Activated CD4-positive, alpha-beta memory T cell treated with anti-CD3 and anti-CD28 coated beads, Interleukin-2, amount 10 ng/mL, durations not matched to agents 7 days and 5 days (primary cell): Measurements from ENCODE around the gene PBX4. TPM values are rescaled to one million over a fixed set of nuclear protein-coding genes. Genes with fewer than 3 reads are reported as not detected.

Experiments
- CTCF ChIA-PET: fragments of 350-600 bp; sonication (Branson Sonifier 250); formaldehyde crosslinking; loops from one replicate; lab custom pipeline; 2021; ENCODE audit warnings: antibody characterized with exemption, inconsistent platforms; lab: Charles Lee
- POLR2A ChIA-PET: fragments of 350-600 bp; sonication (Branson Sonifier 250); formaldehyde crosslinking; loops from one replicate; lab custom pipeline; 2021; ENCODE audit warnings: antibody characterized with exemption; lab: Charles Lee
- DNase-seq: peaks from one replicate; pipeline ENCODE4 v3.0.0-alpha.2; 2020
- H3K27ac Mint-ChIP-seq: one replicate; pipeline ENCODE4 v1.8.0; 2021; ENCODE audit warnings: mild to moderate bottlenecking, mixed read lengths
- H3K27me3 Mint-ChIP-seq: one replicate; pipeline ENCODE4 v1.8.0; 2021; ENCODE audit warnings: mixed read lengths
- H3K36me3 Mint-ChIP-seq: one replicate; pipeline ENCODE4 v1.8.0; 2021; ENCODE audit warnings: low read depth, mixed read lengths
- H3K4me1 Mint-ChIP-seq: one replicate; pipeline ENCODE4 v1.8.0; 2021; ENCODE audit warnings: mixed read lengths
- H3K4me3 Mint-ChIP-seq: one replicate; pipeline ENCODE4 v1.8.0; 2021; ENCODE audit warnings: mild to moderate bottlenecking, mixed read lengths
- H3K9me3 Mint-ChIP-seq: one replicate; pipeline ENCODE4 v1.8.0; 2021; ENCODE audit warnings: mixed read lengths
- total RNA-seq, 2 experiments: library from RNA; stranded (reverse); gene quantifications; one replicate each; pipeline ENCODE4 v1.2.3, GENCODE V29; 2021

PBX4 gene
- total RNA-seq, 2 experiments from 2014 or later: 49.0 to 55.6 TPM

DNA sequence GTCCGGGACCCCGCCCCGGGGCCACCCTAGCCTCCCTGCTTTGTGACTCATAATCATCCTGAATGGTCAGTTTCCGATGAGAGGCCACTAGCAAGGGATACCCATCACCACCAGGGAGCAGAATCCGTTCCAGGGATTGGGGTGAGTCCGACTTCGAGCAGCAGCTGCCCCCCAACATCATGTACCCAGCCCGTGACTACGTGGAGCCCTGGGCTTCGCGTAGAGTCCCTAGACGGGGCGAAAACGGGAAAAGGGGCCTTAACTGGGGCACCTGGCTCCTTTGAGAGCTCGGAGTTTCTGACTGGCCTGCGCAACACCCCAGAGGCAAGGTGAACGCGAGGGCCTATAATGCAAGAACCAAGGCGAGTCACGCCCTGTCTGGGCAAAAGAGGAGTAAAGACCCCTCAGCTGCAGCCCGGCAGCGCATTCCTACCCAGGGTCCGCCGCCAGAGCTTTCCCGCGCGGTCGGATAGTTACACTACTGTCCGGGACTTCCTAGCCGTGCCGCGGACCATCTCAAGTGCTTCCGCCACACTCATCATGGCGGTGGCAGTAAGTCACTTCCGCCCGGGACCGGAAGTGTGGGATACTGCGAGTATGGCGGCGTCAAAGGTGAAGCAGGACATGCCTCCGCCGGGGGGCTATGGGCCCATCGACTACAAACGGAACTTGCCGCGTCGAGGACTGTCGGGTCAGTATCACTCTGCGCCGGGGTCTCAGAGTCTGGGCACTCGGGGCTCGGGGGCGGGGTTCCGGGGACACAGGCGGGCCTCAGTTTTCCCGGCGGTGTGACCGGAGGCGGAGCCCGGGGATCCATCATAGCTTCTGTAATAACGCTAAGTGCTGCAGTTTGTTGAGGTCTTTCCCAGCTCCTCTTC lies 102.6 kb downstream of the PBX4 start, which contains the start of gene NDUFA13:
Gene NDUFA13, plus strand, starts transcription at position 584 of the 878 bp plus-strand sequence. Its CDS starts 14 bp downstream, at position 598.
- CTCF ChIA-PET: interaction anchor here (0.7 to 2.3 kb wide), 8 partner anchors 16 to 158 kb away, joined by 3 to 11 read pairs (median 3); partner anchors contain the start of genes GATAD2A and GMIP
- H3K9me3 Mint-ChIP-seq: no peaks in the 10 kb centered on the region
- DNase-seq: peak; percentile 95
- H3K4me3 Mint-ChIP-seq: peak within 1 kb of the TSS; percentile 93
- H3K36me3 Mint-ChIP-seq: peaks cover 29% of the 10 kb centered on the region
- peak within 1 kb of the TSS; percentile 94 for H3K27ac Mint-ChIP-seq
- POLR2A ChIA-PET: interaction anchor here (0.6 to 3.0 kb wide), 39 partner anchors 8 to 908 kb away, joined by 3 to 29 read pairs (median 4); partner anchors contain the start of genes ATP13A1, GATAD2A, YJEFN3 and ZNF101
- H3K27me3 Mint-ChIP-seq: no peaks in the 10 kb centered on the region
- peaks cover 33% of the 10 kb centered on the region for H3K4me1 Mint-ChIP-seq

GRCh38 chr19:19514881-19515641 lies 103.4 kb downstream of the PBX4 start, which contains the start of gene TSSK6:
TSSK6 (minus strand) TSS chr19:19515548; CDS start chr19:19515427, 121 bp downstream.
- peak within 1 kb of the TSS; percentile 93 for H3K4me3 Mint-ChIP-seq
- no peaks in the 10 kb centered on the region for H3K27me3 Mint-ChIP-seq
- no peak for DNase-seq
- H3K9me3 Mint-ChIP-seq: no peaks in the 10 kb centered on the region
- CTCF ChIA-PET: interaction anchor here (0.7 to 2.3 kb wide), 4 partner anchors 17 to 147 kb away, joined by 3 to 11 read pairs (median 4); partner anchors contain the start of gene GATAD2A
- POLR2A ChIA-PET: interaction anchor here (0.7 to 3.0 kb wide), 27 partner anchors 8 to 909 kb away, joined by 3 to 29 read pairs (median 5); partner anchors contain the start of genes ATP13A1, YJEFN3, ZNF101 and ZNF253
- peak within 1 kb of the TSS; percentile 94 for H3K27ac Mint-ChIP-seq
- peaks cover 23% of the 10 kb centered on the region for H3K36me3 Mint-ChIP-seq
- H3K4me1 Mint-ChIP-seq: peaks cover 27% of the 10 kb centered on the region

DNA sequence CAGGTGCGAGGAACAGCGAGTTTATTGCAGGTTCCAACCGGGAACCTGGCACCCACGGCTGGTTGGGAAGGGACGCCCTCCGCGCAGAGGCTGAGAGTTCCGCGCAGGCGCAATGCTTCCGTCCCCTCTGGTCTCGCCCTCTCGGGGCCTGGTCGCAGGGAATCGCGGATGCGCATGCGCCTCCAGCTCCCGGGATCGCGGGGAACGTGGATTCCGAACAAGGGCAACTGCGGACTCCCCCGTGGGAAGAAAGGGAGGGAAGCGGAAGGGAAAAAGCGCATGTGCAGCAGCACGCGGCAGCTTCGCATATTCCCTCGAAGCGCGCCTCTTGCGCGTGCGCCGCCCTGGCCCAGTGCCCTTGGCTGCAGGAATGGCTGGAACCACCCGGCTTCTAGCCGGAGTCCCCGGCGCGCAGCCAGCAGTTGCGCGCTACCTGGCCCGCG lies 104.3 kb downstream of the PBX4 start:
- DNase-seq: no peak
- no peak overlapping the region for H3K27ac Mint-ChIP-seq
- peaks cover 21% of the 10 kb centered on the region for H3K4me1 Mint-ChIP-seq
- CTCF ChIA-PET: interaction anchor here (0.6 kb wide), 1 partner anchor 1306 kb away, joined by 3 read pairs; no protein-coding TSS in a partner anchor
- H3K4me3 Mint-ChIP-seq: no peak overlapping the region
- POLR2A ChIA-PET: interaction anchor here (1.3 kb wide), 1 partner anchor 91 kb away, joined by 3 read pairs; no protein-coding TSS in a partner anchor
- no peaks in the 10 kb centered on the region for H3K9me3 Mint-ChIP-seq
- H3K36me3 Mint-ChIP-seq: peaks cover 17% of the 10 kb centered on the region
- H3K27me3 Mint-ChIP-seq: no peaks in the 10 kb centered on the region

GRCh38 chr19:19513682-19514081 lies 104.8 kb downstream of the PBX4 start:
- peak overlapping the region; percentile 13 for H3K4me3 Mint-ChIP-seq
- H3K4me1 Mint-ChIP-seq: peaks cover 18% of the 10 kb centered on the region
- H3K27ac Mint-ChIP-seq: no peak overlapping the region
- peaks cover 14% of the 10 kb centered on the region for H3K36me3 Mint-ChIP-seq
- no peaks in the 10 kb centered on the region for H3K27me3 Mint-ChIP-seq
- ChIA-PET CTCF (interaction anchor here (0.6 kb wide), 1 partner anchor 1305 kb away, joined by 3 read pairs; no protein-coding TSS in a partner anchor), POLR2A (no interaction called here)
- DNase-seq: no peak
- no peaks in the 10 kb centered on the region for H3K9me3 Mint-ChIP-seq

Other genes starting within 250 kb of the PBX4 start
- 100 to 1,000 TPM; 109 to 113 TPM for gene GATAD2A, start 213.0 kb downstream of the PBX4 start, total RNA-seq
- gene TSSK6, start 103.1 kb downstream of the PBX4 start, total RNA-seq: 1 to 10 TPM; 5.3 to 5.7 TPM
- 100 to 1,000 TPM; 371 to 388 TPM for gene NDUFA13, start 102.5 kb downstream of the PBX4 start, total RNA-seq
- 1 to 10 TPM; 8.2 to 8.7 TPM for gene YJEFN3, start 89.8 kb downstream of the PBX4 start, total RNA-seq
- gene CILP2, start 80.4 kb downstream of the PBX4 start, total RNA-seq: under 1 TPM in 1 of 2 experiments, not detected in 1; 0.08 TPM
- 10 to 100 TPM; 43.2 to 46.2 TPM for gene LPAR2, start 9.5 kb upstream of the PBX4 start, total RNA-seq
- 100 to 1,000 TPM; 111 to 112 TPM for gene GMIP, start 25.0 kb upstream of the PBX4 start, total RNA-seq
- gene ATP13A1, start 45.0 kb upstream of the PBX4 start, total RNA-seq: 100 to 1,000 TPM; 102 to 107 TPM
- 100 to 1,000 TPM; 105 to 108 TPM for gene ZNF101, start 50.2 kb upstream of the PBX4 start, total RNA-seq
- gene ZNF14, start 114.4 kb upstream of the PBX4 start, total RNA-seq: 1 to 10 TPM; 8.0 to 8.4 TPM
- gene ZNF506, start 203.1 kb upstream of the PBX4 start, total RNA-seq: 10 to 100 TPM; 24.6 to 25.5 TPM
- 10 to 100 TPM; 12.9 to 14.7 TPM for gene ZNF253, start 247.2 kb upstream of the PBX4 start, total RNA-seq